D721Med (cell line): ENCODE data around the gene BMP2K.

Experiments used
- DNase-seq: peaks from one replicate; pipeline ENCODE4 v3.0.0; 2011; ENCODE audit warnings: low spot score; ENCODE audit not compliant: insufficient read length
- FAIRE-seq: peaks from 2 replicates; lab custom pipeline; 2011; peaks lifted over from hg19 to GRCh38; lab: Jason Lieb, UNC
- CTCF ChIP-seq: IDR thresholded peaks from 2 replicates; pipeline ENCODE4 v1.5.1; 2012; ENCODE audit warnings: mild to moderate bottlenecking, control low read depth; ENCODE audit not compliant: insufficient read depth; ENCODE audit errors: missing control alignments

Gene BMP2K

GRCh38 chr4:78763763-78764387, 12.3 kb upstream of the BMP2K start:
- no peak for FAIRE-seq
- no peak for TF ChIP-seq CTCF
- DNase-seq = no peak

GRCh38 chr4:78764498-78764961, 11.6 kb upstream of the BMP2K start:
- FAIRE-seq (no peak), DNase-seq (no peak)
- TF ChIP-seq CTCF = no peak

GRCh38 chr4:78765432-78766006, 10.6 kb upstream of the BMP2K start:
- no peak for TF ChIP-seq CTCF
- DNase-seq = no peak
- FAIRE-seq = no peak

- no peak for DNase-seq
- TF ChIP-seq CTCF = no peak
- no peak for FAIRE-seq
Measured at GRCh38 chr4:78766026-78766425, 10.1 kb upstream of the BMP2K start.

- TF ChIP-seq CTCF = no peak
- FAIRE-seq (no peak), DNase-seq (no peak)
Measured at GRCh38 chr4:78766650-78767049, 9.5 kb upstream of the BMP2K start.

- FAIRE-seq (no peak), DNase-seq (no peak)
- TF ChIP-seq CTCF = no peak
Measured at GRCh38 chr4:78767350-78767749, 8.8 kb upstream of the BMP2K start.
